Measurements from ENCODE around the gene EDEM1. TPM values are rescaled to one million over a fixed set of nuclear protein-coding genes. Genes with fewer than 3 reads are reported as not detected.
A peak's percentile ranks its signal among the peaks of the same experiment; 100 is the strongest.

Gene EDEM1
- total and polyA plus RNA-seq, 10 of the 15 experiments (the other 5 are each of a cell fraction or from before 2014, with no cell fraction given), result 18.9 to 138 (median 57.5) TPM

DNA sequence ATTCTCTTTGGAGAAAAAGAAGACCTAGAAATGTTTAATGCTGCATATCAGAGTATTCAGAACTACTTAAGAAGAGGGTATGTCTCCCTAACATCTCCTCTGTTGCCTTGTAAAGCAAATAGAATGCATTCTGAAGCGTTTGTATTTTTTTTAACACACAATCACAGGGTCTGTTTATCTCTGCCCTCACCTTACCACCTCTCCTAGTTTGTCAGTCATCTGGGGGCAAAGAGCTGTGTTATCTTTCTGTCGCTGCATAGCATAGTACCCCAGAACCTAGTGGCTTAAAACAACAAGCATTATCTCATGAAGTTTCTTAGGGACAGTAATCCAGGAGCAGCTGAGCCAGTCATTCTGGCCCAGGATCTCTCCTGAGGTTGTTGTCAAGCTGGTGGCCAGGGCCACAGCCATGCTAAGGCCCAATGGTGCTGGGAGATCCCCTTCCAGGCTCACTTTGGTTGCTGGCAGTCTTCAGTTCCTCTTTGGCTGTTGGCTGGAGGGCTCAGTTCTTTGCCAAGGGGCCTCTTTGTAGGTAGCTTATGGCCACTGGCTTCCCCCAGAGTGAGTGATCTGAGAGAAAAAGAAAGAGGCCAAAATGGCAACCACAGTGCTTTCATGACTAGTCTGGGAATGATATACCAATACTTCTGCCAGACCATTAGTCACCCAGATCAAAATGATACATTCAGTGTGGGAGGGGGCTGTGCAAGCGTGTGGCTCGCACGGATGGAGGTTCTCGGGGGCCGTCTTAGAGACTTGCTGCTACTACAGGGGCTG lies 17.8 kb downstream of the EDEM1 start (continued):
- TF ChIP-seq EZH2 (IDR thresholded peaks at IDR 0.05; ENCODE audit: borderline replicate concordance, control insufficient read depth, low read depth, low read length), result no peak
- TF ChIP-seq, protein P1, sequence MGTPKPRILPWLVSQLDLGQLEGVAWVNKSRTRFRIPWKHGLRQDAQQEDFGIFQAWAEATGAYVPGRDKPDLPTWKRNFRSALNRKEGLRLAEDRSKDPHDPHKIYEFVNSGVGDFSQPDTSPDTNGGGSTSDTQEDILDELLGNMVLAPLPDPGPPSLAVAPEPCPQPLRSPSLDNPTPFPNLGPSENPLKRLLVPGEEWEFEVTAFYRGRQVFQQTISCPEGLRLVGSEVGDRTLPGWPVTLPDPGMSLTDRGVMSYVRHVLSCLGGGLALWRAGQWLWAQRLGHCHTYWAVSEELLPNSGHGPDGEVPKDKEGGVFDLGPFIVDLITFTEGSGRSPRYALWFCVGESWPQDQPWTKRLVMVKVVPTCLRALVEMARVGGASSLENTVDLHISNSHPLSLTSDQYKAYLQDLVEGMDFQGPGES (IDR thresholded peaks at IDR 0.05), result no peak
- TF ChIP-seq, protein P2, sequence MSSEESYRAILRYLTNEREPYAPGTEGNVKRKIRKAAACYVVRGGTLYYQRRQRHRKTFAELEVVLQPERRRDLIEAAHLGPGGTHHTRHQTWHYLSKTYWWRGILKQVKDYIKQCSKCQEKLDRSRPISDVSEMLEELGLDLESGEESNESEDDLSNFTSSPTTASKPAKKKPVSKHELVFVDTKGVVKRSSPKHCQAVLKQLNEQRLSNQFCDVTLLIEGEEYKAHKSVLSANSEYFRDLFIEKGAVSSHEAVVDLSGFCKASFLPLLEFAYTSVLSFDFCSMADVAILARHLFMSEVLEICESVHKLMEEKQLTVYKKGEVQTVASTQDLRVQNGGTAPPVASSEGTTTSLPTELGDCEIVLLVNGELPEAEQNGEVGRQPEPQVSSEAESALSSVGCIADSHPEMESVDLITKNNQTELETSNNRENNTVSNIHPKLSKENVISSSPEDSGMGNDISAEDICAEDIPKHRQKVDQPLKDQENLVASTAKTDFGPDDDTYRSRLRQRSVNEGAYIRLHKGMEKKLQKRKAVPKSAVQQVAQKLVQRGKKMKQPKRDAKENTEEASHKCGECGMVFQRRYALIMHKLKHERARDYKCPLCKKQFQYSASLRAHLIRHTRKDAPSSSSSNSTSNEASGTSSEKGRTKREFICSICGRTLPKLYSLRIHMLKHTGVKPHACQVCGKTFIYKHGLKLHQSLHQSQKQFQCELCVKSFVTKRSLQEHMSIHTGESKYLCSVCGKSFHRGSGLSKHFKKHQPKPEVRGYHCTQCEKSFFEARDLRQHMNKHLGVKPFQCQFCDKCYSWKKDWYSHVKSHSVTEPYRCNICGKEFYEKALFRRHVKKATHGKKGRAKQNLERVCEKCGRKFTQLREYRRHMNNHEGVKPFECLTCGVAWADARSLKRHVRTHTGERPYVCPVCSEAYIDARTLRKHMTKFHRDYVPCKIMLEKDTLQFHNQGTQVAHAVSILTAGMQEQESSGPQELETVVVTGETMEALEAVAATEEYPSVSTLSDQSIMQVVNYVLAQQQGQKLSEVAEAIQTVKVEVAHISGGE (CRISPR knock-in tag; IDR thresholded peaks at IDR 0.05), result no peak
- TF ChIP-seq HDAC6 (IDR thresholded peaks at IDR 0.05; ENCODE audit: unreplicated experiment), result no peak
- no peak for TF ChIP-seq MYB (IDR thresholded peaks at IDR 0.05; ENCODE audit: borderline replicate concordance, low read depth, low read length)
- no peak for TF ChIP-seq NFXL1 (IDR thresholded peaks at IDR 0.05; ENCODE audit: borderline replicate concordance)
- TF ChIP-seq, protein P3, sequence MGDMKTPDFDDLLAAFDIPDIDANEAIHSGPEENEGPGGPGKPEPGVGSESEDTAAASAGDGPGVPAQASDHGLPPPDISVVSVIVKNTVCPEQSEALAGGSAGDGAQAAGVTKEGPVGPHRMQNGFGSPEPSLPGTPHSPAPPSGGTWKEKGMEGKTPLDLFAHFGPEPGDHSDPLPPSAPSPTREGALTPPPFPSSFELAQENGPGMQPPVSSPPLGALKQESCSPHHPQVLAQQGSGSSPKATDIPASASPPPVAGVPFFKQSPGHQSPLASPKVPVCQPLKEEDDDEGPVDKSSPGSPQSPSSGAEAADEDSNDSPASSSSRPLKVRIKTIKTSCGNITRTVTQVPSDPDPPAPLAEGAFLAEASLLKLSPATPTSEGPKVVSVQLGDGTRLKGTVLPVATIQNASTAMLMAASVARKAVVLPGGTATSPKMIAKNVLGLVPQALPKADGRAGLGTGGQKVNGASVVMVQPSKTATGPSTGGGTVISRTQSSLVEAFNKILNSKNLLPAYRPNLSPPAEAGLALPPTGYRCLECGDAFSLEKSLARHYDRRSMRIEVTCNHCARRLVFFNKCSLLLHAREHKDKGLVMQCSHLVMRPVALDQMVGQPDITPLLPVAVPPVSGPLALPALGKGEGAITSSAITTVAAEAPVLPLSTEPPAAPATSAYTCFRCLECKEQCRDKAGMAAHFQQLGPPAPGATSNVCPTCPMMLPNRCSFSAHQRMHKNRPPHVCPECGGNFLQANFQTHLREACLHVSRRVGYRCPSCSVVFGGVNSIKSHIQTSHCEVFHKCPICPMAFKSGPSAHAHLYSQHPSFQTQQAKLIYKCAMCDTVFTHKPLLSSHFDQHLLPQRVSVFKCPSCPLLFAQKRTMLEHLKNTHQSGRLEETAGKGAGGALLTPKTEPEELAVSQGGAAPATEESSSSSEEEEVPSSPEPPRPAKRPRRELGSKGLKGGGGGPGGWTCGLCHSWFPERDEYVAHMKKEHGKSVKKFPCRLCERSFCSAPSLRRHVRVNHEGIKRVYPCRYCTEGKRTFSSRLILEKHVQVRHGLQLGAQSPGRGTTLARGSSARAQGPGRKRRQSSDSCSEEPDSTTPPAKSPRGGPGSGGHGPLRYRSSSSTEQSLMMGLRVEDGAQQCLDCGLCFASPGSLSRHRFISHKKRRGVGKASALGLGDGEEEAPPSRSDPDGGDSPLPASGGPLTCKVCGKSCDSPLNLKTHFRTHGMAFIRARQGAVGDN (IDR thresholded peaks at IDR 0.05), result peak; percentile 83
- peak in 1 of 2 experiments; percentile 52; a peak in 2 of 4 replicates for TF ChIP-seq SRF (IDR thresholded peaks at IDR 0.05; ENCODE audit: low read depth in 2 of 2, low read length in 2 of 2)
- TF ChIP-seq, protein P4, sequence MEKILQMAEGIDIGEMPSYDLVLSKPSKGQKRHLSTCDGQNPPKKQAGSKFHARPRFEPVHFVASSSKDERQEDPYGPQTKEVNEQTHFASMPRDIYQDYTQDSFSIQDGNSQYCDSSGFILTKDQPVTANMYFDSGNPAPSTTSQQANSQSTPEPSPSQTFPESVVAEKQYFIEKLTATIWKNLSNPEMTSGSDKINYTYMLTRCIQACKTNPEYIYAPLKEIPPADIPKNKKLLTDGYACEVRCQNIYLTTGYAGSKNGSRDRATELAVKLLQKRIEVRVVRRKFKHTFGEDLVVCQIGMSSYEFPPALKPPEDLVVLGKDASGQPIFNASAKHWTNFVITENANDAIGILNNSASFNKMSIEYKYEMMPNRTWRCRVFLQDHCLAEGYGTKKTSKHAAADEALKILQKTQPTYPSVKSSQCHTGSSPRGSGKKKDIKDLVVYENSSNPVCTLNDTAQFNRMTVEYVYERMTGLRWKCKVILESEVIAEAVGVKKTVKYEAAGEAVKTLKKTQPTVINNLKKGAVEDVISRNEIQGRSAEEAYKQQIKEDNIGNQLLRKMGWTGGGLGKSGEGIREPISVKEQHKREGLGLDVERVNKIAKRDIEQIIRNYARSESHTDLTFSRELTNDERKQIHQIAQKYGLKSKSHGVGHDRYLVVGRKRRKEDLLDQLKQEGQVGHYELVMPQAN (conservative IDR thresholded peaks at IDR 0.05), result no peak
- peak; percentile 52 for TF ChIP-seq ATF7 (IDR thresholded peaks at IDR 0.05; ENCODE audit: low read depth)
- TF ChIP-seq, protein P5, sequence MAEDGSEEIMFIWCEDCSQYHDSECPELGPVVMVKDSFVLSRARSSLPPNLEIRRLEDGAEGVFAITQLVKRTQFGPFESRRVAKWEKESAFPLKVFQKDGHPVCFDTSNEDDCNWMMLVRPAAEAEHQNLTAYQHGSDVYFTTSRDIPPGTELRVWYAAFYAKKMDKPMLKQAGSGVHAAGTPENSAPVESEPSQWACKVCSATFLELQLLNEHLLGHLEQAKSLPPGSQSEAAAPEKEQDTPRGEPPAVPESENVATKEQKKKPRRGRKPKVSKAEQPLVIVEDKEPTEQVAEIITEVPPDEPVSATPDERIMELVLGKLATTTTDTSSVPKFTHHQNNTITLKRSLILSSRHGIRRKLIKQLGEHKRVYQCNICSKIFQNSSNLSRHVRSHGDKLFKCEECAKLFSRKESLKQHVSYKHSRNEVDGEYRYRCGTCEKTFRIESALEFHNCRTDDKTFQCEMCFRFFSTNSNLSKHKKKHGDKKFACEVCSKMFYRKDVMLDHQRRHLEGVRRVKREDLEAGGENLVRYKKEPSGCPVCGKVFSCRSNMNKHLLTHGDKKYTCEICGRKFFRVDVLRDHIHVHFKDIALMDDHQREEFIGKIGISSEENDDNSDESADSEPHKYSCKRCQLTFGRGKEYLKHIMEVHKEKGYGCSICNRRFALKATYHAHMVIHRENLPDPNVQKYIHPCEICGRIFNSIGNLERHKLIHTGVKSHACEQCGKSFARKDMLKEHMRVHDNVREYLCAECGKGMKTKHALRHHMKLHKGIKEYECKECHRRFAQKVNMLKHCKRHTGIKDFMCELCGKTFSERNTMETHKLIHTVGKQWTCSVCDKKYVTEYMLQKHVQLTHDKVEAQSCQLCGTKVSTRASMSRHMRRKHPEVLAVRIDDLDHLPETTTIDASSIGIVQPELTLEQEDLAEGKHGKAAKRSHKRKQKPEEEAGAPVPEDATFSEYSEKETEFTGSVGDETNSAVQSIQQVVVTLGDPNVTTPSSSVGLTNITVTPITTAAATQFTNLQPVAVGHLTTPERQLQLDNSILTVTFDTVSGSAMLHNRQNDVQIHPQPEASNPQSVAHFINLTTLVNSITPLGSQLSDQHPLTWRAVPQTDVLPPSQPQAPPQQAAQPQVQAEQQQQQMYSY (CRISPR knock-in tag; IDR thresholded peaks at IDR 0.05), result no peak
- TF ChIP-seq EGR1 (IDR thresholded peaks at IDR 0.05; ENCODE audit: borderline replicate concordance in 1 of 2, low read depth in 2 of 2, low read length in 2 of 2), result 0 out of 3 replicates have a peak, but pooled peaks of 1 of the 2 experiments have one; percentile 22

Measured in GM12878 (cell line).